HepG2 (cell line): Measurements from ENCODE around the gene UGGT1. TPM values are rescaled to one million over a fixed set of nuclear protein-coding genes. Genes with fewer than 3 reads are reported as not detected.

ENCODE experiments used
- ARNT ChIP-seq: fragments of 450-650 bp; IDR thresholded peaks from 2 replicates; pipeline ENCODE4 v1.6.1; 2017
- CENPX ChIP-seq: sonication (generic); formaldehyde crosslinking; IDR thresholded peaks from 2 replicates; pipeline ENCODE4 v1.9.0; 2021; ENCODE audit warnings: mild to moderate bottlenecking, missing genetic modification reagents, moderate library complexity
- FOXP4 ChIP-seq: sonication (generic); formaldehyde crosslinking; IDR thresholded peaks from 2 replicates; pipeline ENCODE4 v1.4.0; 2020; ENCODE audit warnings: missing genetic modification reagents
- HDAC1 ChIP-seq: sonication (generic); formaldehyde crosslinking; IDR thresholded peaks from 2 replicates; pipeline ENCODE4 v1.5.1; 2020; ENCODE audit warnings: mild to moderate bottlenecking, missing genetic modification reagents
- HNRNPL ChIP-seq: fragments of 200-400 bp; formaldehyde crosslinking; IDR thresholded peaks from 2 replicates; pipeline ENCODE4 v1.6.1; 2017; ENCODE audit warnings: mild to moderate bottlenecking, low read depth, low read length
- MTA1 ChIP-seq: sonication (generic); formaldehyde crosslinking; IDR thresholded peaks from 2 replicates; pipeline ENCODE4 v1.4.0; 2020; ENCODE audit warnings: missing genetic modification reagents, mild to moderate bottlenecking, borderline replicate concordance
- PITX1 ChIP-seq: sonication (generic); formaldehyde crosslinking; IDR thresholded peaks from 2 replicates; pipeline ENCODE4 v1.5.1; 2020; ENCODE audit warnings: mild to moderate bottlenecking, missing genetic modification reagents
- PLRG1 ChIP-seq: fragments of 450-650 bp; conservative IDR thresholded peaks from 2 replicates; pipeline ENCODE4 v1.6.1; 2016
- ZNF282 ChIP-seq: fragments of 450-650 bp; IDR thresholded peaks from 2 replicates; pipeline ENCODE4 v1.6.1; 2018; ENCODE audit not compliant: partially characterized antibody
- ZNF331 ChIP-seq: sonication (generic); formaldehyde crosslinking; IDR thresholded peaks from 2 replicates; pipeline ENCODE4 v1.4.0; 2020; ENCODE audit warnings: missing genetic modification reagents
- ZNF496 ChIP-seq: sonication (generic); formaldehyde crosslinking; IDR thresholded peaks from 2 replicates; pipeline ENCODE4 v1.8.1; 2023; ENCODE audit warnings: mild to moderate bottlenecking, moderate library complexity, missing genetic modification reagents; ENCODE audit not compliant: insufficient replicate concordance
- ZNF577 ChIP-seq: sonication (generic); formaldehyde crosslinking; IDR thresholded peaks from 2 replicates; pipeline ENCODE4 v1.4.0; 2020; ENCODE audit warnings: mild to moderate bottlenecking, low read depth, missing genetic modification reagents, borderline replicate concordance
- ZNF792 ChIP-seq: IDR thresholded peaks from 2 replicates; pipeline ENCODE4 v1.6.1; 2016
- polyA plus RNA-seq, 8 experiments: library from polyadenylated mRNA; depleted of rRNA in 3 of 8; stranded (reverse) in 7 of 8; unstranded in 1 of 8; fragments of >200 nt; fragmentation: Illumina TruSeq in 4 of 8; extraction: Trizol in 4 of 8; gene quantifications; 2 replicates each; pipeline versions ENCODE4 v1.2.1 to v1.2.3, GENCODE V29; 2011 to 2016; ENCODE audit warnings: low read depth in 4 of 8, missing spikeins in 1 of 8, mixed read lengths in 1 of 8; ENCODE audit not compliant: insufficient read depth in 1 of 8
- total RNA-seq, 5 experiments: library from RNA; depleted of rRNA; stranded (reverse); fragments of >200 nt; fragmentation: Illumina TruSeq; extraction: Trizol; gene quantifications; 2 replicates each; pipeline ENCODE4 v1.2.3, GENCODE V29; 2016; ENCODE audit warnings: low read depth in 1 of 5
- TF ChIP-seq, protein P1 (sequence below): sonication (generic); formaldehyde crosslinking; IDR thresholded peaks from 2 replicates; pipeline ENCODE4 v1.4.0; 2020; ENCODE audit warnings: missing genetic modification reagents, borderline replicate concordance
- TF ChIP-seq, protein P2 (sequence below): sonication (generic); formaldehyde crosslinking; IDR thresholded peaks from 2 replicates; pipeline ENCODE4 v1.5.0; 2020; ENCODE audit warnings: missing genetic modification reagents
- TF ChIP-seq, protein P3 (sequence below): sonication (generic); formaldehyde crosslinking; IDR thresholded peaks from 2 replicates; pipeline ENCODE4 v1.4.0; 2020; ENCODE audit warnings: missing genetic modification reagents, mild to moderate bottlenecking, borderline replicate concordance
- TF ChIP-seq, protein P4 (sequence below): IDR thresholded peaks from 2 replicates; pipeline ENCODE4 v1.6.1; 2016; ENCODE audit warnings: missing compliant biosample characterization, missing genetic modification reagents, borderline replicate concordance

The UGGT1 gene
- total and polyA plus RNA-seq, 2 of the 13 experiments (the other 11 are each of a cell fraction or from before 2014, with no cell fraction given): 35.8 to 83.2 TPM

DNA sequence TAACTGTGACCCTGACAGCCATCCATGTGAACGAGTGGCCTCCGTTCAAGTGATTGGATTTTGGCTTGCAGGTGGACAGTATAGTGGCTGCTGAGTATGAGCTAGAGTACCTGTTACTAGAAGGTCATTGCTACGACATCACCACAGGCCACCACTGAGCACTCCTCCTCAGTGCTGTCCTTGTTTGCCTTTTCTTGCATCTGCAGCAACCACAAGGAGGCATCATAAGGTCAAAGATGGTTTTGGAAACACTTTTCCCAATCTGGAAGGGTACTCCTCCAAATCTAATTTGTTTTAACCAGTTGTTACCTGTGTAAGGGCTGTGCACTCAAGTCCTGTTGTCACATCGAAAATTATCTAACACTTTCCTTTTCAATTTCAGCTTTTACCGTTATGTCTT, 81.2 kb downstream of the UGGT1 start (continued):
- TF ChIP-seq PITX1 (no peak), ZNF496 (no peak), CENPX (CRISPR knock-in tag) (no peak), ZNF577 (CRISPR knock-in tag) (no peak), MTA1 (CRISPR knock-in tag) (no peak), ARNT (no peak), ZNF331 (CRISPR knock-in tag) (no peak), ZNF792 (CRISPR knock-in tag) (no peak), HNRNPL (no peak), ZNF282 (no peak), FOXP4 (CRISPR knock-in tag) (no peak), HDAC1 (CRISPR knock-in tag) (no peak), PLRG1 (no peak)
- TF ChIP-seq, protein P1, sequence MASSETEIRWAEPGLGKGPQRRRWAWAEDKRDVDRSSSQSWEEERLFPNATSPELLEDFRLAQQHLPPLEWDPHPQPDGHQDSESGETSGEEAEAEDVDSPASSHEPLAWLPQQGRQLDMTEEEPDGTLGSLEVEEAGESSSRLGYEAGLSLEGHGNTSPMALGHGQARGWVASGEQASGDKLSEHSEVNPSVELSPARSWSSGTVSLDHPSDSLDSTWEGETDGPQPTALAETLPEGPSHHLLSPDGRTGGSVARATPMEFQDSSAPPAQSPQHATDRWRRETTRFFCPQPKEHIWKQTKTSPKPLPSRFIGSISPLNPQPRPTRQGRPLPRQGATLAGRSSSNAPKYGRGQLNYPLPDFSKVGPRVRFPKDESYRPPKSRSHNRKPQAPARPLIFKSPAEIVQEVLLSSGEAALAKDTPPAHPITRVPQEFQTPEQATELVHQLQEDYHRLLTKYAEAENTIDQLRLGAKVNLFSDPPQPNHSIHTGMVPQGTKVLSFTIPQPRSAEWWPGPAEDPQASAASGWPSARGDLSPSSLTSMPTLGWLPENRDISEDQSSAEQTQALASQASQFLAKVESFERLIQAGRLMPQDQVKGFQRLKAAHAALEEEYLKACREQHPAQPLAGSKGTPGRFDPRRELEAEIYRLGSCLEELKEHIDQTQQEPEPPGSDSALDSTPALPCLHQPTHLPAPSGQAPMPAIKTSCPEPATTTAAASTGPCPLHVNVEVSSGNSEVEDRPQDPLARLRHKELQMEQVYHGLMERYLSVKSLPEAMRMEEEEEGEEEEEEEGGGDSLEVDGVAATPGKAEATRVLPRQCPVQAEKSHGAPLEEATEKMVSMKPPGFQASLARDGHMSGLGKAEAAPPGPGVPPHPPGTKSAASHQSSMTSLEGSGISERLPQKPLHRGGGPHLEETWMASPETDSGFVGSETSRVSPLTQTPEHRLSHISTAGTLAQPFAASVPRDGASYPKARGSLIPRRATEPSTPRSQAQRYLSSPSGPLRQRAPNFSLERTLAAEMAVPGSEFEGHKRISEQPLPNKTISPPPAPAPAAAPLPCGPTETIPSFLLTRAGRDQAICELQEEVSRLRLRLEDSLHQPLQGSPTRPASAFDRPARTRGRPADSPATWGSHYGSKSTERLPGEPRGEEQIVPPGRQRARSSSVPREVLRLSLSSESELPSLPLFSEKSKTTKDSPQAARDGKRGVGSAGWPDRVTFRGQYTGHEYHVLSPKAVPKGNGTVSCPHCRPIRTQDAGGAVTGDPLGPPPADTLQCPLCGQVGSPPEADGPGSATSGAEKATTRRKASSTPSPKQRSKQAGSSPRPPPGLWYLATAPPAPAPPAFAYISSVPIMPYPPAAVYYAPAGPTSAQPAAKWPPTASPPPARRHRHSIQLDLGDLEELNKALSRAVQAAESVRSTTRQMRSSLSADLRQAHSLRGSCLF (CRISPR knock-in tag): no peak
- TF ChIP-seq, protein P2, sequence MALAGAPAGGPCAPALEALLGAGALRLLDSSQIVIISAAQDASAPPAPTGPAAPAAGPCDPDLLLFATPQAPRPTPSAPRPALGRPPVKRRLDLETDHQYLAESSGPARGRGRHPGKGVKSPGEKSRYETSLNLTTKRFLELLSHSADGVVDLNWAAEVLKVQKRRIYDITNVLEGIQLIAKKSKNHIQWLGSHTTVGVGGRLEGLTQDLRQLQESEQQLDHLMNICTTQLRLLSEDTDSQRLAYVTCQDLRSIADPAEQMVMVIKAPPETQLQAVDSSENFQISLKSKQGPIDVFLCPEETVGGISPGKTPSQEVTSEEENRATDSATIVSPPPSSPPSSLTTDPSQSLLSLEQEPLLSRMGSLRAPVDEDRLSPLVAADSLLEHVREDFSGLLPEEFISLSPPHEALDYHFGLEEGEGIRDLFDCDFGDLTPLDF: no peak
- TF ChIP-seq, protein P3, sequence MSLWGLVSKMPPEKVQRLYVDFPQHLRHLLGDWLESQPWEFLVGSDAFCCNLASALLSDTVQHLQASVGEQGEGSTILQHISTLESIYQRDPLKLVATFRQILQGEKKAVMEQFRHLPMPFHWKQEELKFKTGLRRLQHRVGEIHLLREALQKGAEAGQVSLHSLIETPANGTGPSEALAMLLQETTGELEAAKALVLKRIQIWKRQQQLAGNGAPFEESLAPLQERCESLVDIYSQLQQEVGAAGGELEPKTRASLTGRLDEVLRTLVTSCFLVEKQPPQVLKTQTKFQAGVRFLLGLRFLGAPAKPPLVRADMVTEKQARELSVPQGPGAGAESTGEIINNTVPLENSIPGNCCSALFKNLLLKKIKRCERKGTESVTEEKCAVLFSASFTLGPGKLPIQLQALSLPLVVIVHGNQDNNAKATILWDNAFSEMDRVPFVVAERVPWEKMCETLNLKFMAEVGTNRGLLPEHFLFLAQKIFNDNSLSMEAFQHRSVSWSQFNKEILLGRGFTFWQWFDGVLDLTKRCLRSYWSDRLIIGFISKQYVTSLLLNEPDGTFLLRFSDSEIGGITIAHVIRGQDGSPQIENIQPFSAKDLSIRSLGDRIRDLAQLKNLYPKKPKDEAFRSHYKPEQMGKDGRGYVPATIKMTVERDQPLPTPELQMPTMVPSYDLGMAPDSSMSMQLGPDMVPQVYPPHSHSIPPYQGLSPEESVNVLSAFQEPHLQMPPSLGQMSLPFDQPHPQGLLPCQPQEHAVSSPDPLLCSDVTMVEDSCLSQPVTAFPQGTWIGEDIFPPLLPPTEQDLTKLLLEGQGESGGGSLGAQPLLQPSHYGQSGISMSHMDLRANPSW (CRISPR knock-in tag): no peak
- TF ChIP-seq, protein P4, sequence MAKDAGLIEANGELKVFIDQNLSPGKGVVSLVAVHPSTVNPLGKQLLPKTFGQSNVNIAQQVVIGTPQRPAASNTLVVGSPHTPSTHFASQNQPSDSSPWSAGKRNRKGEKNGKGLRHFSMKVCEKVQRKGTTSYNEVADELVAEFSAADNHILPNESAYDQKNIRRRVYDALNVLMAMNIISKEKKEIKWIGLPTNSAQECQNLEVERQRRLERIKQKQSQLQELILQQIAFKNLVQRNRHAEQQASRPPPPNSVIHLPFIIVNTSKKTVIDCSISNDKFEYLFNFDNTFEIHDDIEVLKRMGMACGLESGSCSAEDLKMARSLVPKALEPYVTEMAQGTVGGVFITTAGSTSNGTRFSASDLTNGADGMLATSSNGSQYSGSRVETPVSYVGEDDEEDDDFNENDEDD (CRISPR knock-in tag): no peak
